GM21360 (cell line): ENCODE measurements around the gene CLCA1.

Experiments
- ATAC-seq: cut with Tn5 transposase; IDR thresholded peaks from one replicate; pipeline ENCODE4 v1.9.1; 2021; ENCODE audit warnings: mild to moderate bottlenecking, moderate library complexity; ENCODE audit not compliant: unreplicated experiment

CLCA1 gene

DNA sequence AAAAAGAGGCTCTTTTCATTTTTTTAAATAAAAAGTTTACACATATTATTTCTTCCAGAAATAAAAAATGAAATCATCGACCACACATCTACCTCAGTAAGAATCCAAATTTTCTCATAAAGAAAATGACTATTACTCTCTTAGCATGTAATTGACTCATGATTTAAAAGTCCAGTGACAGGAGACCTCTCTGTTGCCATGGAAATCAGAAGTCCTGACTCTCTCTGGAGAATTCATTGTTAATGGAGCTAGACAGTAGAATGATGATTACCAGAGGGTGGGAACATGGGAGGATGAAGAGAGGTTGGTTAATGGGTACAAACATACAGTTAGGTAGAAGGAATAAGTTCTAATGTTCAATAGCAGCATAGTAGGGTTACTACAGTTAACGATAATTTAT, 73.1 kb downstream of the CLCA1 start:
- ATAC-seq, result no peak

DNA sequence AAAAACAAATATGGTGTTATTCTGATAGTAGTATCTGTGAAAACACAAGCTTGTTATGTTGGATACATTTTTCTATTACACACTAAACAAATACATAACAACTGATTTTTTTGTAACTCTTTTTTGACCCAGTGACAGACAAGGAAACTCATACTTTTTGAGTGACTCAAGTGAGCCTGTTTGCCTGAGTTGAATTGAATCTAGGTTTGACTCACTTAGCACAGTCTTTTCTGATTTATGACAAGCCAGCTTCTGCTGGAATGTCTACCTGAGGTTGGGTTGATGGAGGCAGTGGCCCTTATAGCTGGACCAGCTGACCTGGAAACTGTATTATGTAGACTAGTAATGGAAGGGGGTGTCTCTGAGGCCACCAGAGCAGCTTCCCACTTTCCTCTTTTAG, 73.9 kb downstream of the CLCA1 start:
- ATAC-seq, result no peak

DNA sequence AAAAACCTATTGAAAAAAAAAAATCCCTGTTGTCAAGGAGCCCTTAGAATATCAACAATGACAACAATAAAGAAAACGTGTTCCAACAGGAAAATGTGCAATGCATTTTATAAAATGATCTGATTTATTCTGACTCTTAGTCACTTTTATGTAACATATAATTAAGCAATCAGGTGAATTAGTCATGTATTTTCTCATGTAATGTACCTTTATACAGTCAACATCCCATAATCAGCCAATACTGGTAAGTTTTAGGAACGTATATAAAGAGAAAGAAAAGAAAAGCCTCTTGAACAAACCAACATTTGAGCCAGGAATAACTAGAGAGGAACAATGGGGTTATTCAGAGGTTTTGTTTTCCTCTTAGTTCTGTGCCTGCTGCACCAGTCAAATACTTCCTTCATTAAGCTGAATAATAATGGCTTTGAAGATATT, 78.1 kb downstream of the CLCA1 start, which contains the start of gene CLCA4:
CLCA4 (plus strand) TSS at position 292 of the 435 bp plus-strand sequence; CDS start at position 334, 42 bp downstream.
- no peak for ATAC-seq

DNA sequence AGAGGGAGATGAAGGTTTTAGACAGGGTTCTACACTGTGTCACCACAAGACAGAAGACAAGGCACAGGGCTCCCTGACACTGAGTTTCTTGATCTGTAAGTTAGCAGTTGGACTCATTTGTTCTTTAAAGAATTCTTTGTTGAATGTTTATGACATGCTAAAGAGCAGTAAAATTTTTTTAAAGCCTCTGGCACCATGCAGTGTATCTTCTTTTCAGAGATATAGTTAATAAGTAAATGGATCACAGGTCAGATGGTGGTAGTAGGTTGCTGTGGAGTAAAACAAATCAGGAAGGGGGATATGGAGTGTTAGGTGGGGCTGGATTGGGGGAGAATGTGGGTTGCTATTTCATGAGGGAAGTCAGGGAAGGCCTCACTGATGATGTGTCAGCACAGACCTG, 80.1 kb downstream of the CLCA1 start:
- no peak for ATAC-seq
